ENCODE measurements around the gene CHL1.

DNA sequence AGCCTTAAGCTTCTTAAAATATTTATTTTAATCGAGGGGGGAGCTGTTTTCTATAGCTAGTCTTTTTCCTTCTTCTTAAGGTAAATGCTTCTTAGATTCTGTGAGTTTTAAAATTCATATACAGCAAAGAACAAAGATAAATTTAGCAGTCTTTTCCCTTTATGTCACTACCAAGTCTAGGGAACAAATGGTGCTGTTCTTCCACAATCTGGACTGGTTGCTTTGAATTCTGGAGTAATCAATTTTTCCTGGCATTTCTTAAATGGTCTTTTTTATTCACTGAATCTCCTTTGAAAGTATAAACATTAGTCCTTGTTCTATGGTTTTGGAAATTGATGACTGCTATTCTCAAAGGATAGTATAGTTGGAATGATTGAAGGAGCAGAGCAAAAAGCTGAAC is 82.8 kb downstream of the CHL1 start:
- no peak for TF ChIP-seq POLR2A (IDR thresholded peaks at IDR 0.05; ENCODE audit: low read length)
- TF ChIP-seq, protein P1, sequence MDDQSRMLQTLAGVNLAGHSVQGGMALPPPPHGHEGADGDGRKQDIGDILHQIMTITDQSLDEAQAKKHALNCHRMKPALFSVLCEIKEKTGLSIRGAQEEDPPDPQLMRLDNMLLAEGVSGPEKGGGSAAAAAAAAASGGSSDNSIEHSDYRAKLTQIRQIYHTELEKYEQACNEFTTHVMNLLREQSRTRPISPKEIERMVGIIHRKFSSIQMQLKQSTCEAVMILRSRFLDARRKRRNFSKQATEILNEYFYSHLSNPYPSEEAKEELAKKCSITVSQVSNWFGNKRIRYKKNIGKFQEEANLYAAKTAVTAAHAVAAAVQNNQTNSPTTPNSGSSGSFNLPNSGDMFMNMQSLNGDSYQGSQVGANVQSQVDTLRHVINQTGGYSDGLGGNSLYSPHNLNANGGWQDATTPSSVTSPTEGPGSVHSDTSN (IDR thresholded peaks at IDR 0.05), result no peak
- no peak for TF ChIP-seq POLR2AphosphoS2 (conservative IDR thresholded peaks at IDR 0.05; ENCODE audit: low read length)
- no peak for TF ChIP-seq ZFP36 (IDR thresholded peaks at IDR 0.05; ENCODE audit: borderline replicate concordance, partially characterized antibody)
- no peak for TF ChIP-seq CTCF (IDR thresholded peaks at IDR 0.05)

Measured in A549 (cell line).